ENCODE measurements around the gene TPX2.

- TF ChIP-seq POLR2A (IDR thresholded peaks at IDR 0.05) (no peak), CTCF (IDR thresholded peaks at IDR 0.05) (no peak)
Measured at GRCh38 chr20:31785089-31785488, 46.0 kb downstream of the TPX2 start.
